H1 (cell line): ENCODE data around the gene STRIP2. TPM values are rescaled to one million over a fixed set of nuclear protein-coding genes. Genes with fewer than 3 reads are reported as not detected.
A peak's percentile ranks its signal among the peaks of the same experiment; 100 is the strongest.

ENCODE experiments used
- CTCF ChIA-PET: fragments of 300-600 bp; sonication (Branson Sonifier 250); formaldehyde crosslinking; loops from one replicate; lab custom pipeline; 2021; ENCODE audit not compliant: partially characterized antibody; lab: Charles Lee
- POLR2A ChIA-PET: fragments of 300-600 bp; sonication (Branson Sonifier 250); formaldehyde crosslinking; loops from one replicate; lab custom pipeline; 2021; ENCODE audit warnings: inconsistent platforms; ENCODE audit not compliant: partially characterized antibody; lab: Charles Lee
- DNase-seq, 2 experiments: peaks; one replicate each; pipeline versions ENCODE4 v3.0.0 to v3.0.0-alpha.2; 2010 to 2022; ENCODE audit warnings: low spot score in 2 of 2, low read depth in 1 of 2, mixed read lengths in 1 of 2
- FAIRE-seq: peaks from 2 replicates; lab custom pipeline; 2011; peaks lifted over from hg19 to GRCh38; lab: Jason Lieb, UNC
- H2AFZ ChIP-seq: 2 replicates; pipeline ENCODE4 v1.8.1; 2012; ENCODE audit warnings: low read length, inconsistent platforms
- H2AK5ac ChIP-seq: 2 replicates; pipeline ENCODE4 v1.6.1; 2013; ENCODE audit warnings: low read depth, low read length
- H2BK120ac ChIP-seq: replicated peaks from 2 replicates; pipeline ENCODE3; 2013; ENCODE audit warnings: low read depth, low read length, inconsistent platforms
- H2BK12ac ChIP-seq: 2 replicates; pipeline ENCODE4 v1.6.1; 2013; ENCODE audit warnings: low read depth, low read length
- H2BK15ac ChIP-seq: 2 replicates; pipeline ENCODE4 v1.6.1; 2013; ENCODE audit warnings: low read length
- H2BK20ac ChIP-seq: 2 replicates; pipeline ENCODE4 v1.6.1; 2013; ENCODE audit warnings: low read length
- H2BK5ac ChIP-seq: 2 replicates; pipeline ENCODE4 v1.6.1; 2013; ENCODE audit warnings: low read depth, low read length
- H3K14ac ChIP-seq: 2 replicates; pipeline ENCODE4 v1.6.1; 2013; ENCODE audit warnings: inconsistent platforms; ENCODE audit not compliant: insufficient read length
- H3K18ac ChIP-seq: 2 replicates; pipeline ENCODE4 v1.6.1; 2013; ENCODE audit warnings: low read length; ENCODE audit errors: extremely low read depth
- H3K23ac ChIP-seq: 2 replicates; pipeline ENCODE4 v1.6.1; 2013; ENCODE audit warnings: inconsistent platforms; ENCODE audit not compliant: insufficient read length
- H3K23me2 ChIP-seq: 2 replicates; pipeline ENCODE4 v1.6.1; 2013; ENCODE audit warnings: low read depth, low read length
- H3K27ac ChIP-seq: 2 replicates; pipeline ENCODE4 v1.6.1; 2011; ENCODE audit warnings: low read depth, low read length, inconsistent platforms
- H3K27me3 ChIP-seq, 4 experiments: replicated peaks in 1 of 4; 1 replicate in 1 of 4; 2 replicates in 3 of 4; pipeline versions ENCODE4 v1.6.1 to v1.8.1; 2011 to 2013; ENCODE audit warnings: low read length in 3 of 4, mild to moderate bottlenecking in 3 of 4, inconsistent platforms in 2 of 4, mixed read lengths in 2 of 4, moderate library complexity in 1 of 4; ENCODE audit not compliant: control insufficient read depth in 3 of 4, insufficient read depth in 3 of 4; ENCODE audit errors: extremely low read depth in 1 of 4
- H3K36me3 ChIP-seq, 4 experiments: 2 replicates each; pipeline versions ENCODE4 v1.6.1 to v1.8.1; 2011 to 2013; ENCODE audit warnings: mild to moderate bottlenecking in 4 of 4, low read length in 3 of 4, moderate library complexity in 2 of 4, control low read depth in 1 of 4, inconsistent platforms in 1 of 4; ENCODE audit not compliant: insufficient read depth in 4 of 4, control insufficient read depth in 2 of 4
- H3K4ac ChIP-seq: replicated peaks from 2 replicates; pipeline ENCODE3; 2013; ENCODE audit warnings: low read length, low read depth, mixed read lengths, inconsistent platforms; ENCODE audit not compliant: insufficient read length
- H3K4me1 ChIP-seq, 4 experiments: replicated peaks in 1 of 4; 1 replicate in 1 of 4; 2 replicates in 3 of 4; pipeline versions ENCODE4 v1.6.1 to v1.8.1; 2011 to 2013; ENCODE audit warnings: low read length in 3 of 4, inconsistent platforms in 2 of 4, mixed read lengths in 1 of 4; ENCODE audit not compliant: insufficient read depth in 4 of 4, control insufficient read depth in 3 of 4
- H3K4me2 ChIP-seq, 2 experiments: 2 replicates each; pipeline versions ENCODE4 v1.6.1 to v1.8.1; 2011 to 2013; ENCODE audit warnings: low read depth in 2 of 2, low read length in 2 of 2, control low read depth in 1 of 2, inconsistent platforms in 1 of 2, mild to moderate bottlenecking in 1 of 2; ENCODE audit not compliant: insufficient read depth in 1 of 2
- H3K4me3 ChIP-seq, 4 experiments: fragments of 200-600, 300-600 bp in 1 of 4; sonication (generic), shearing (Covaris generic), sonication (Bioruptor Twin) in 1 of 4; 2 replicates each; pipeline versions ENCODE4 v1.5.1 to v1.8.1; 2011 to 2016; ENCODE audit warnings: low read length in 4 of 4, low read depth in 3 of 4, control low read depth in 2 of 4, inconsistent platforms in 2 of 4, mild to moderate bottlenecking in 2 of 4, mixed read lengths in 1 of 4, moderate library complexity in 1 of 4; ENCODE audit not compliant: insufficient read depth in 2 of 4; ENCODE audit errors: extremely low read depth in 1 of 4
- H3K56ac ChIP-seq: replicated peaks from 2 replicates; pipeline ENCODE3; 2013; ENCODE audit warnings: low read depth, mild to moderate bottlenecking, mixed read lengths, low read length, inconsistent platforms; ENCODE audit not compliant: insufficient read length
- H3K79me1 ChIP-seq: 2 replicates; pipeline ENCODE4 v1.6.1; 2013; ENCODE audit warnings: low read depth, low read length, control low read depth
- H3K79me2 ChIP-seq, 2 experiments: 2 replicates each; pipeline versions ENCODE4 v1.6.1 to v1.8.1; 2012 to 2013; ENCODE audit warnings: low read length in 2 of 2, mild to moderate bottlenecking in 2 of 2, inconsistent platforms in 1 of 2; ENCODE audit not compliant: insufficient read depth in 2 of 2, control insufficient read depth in 1 of 2
- H3K9ac ChIP-seq, 4 experiments: replicated peaks in 1 of 4; 1 replicate in 1 of 4; 2 replicates in 3 of 4; pipeline versions ENCODE4 v1.6.1 to v1.8.1; 2011 to 2013; ENCODE audit warnings: low read depth in 3 of 4, low read length in 3 of 4, control low read depth in 2 of 4, mild to moderate bottlenecking in 2 of 4, moderate library complexity in 2 of 4, inconsistent platforms in 1 of 4; ENCODE audit errors: extremely low read depth in 1 of 4
- H3K9me3 ChIP-seq, 2 experiments: 2 replicates each; pipeline versions ENCODE4 v1.6.1 to v1.8.1; 2012 to 2013; ENCODE audit warnings: mild to moderate bottlenecking in 2 of 2, moderate library complexity in 2 of 2, control low read depth in 1 of 2, inconsistent platforms in 1 of 2, low read depth in 1 of 2, low read length in 1 of 2, mixed read lengths in 1 of 2; ENCODE audit not compliant: insufficient read depth in 2 of 2
- H4K20me1 ChIP-seq, 2 experiments: replicated peaks in 1 of 2; 2 replicates each; pipeline versions ENCODE3 to v1.8.1; 2011 to 2013; ENCODE audit warnings: inconsistent platforms in 2 of 2, low read length in 2 of 2, mild to moderate bottlenecking in 1 of 2; ENCODE audit not compliant: insufficient read depth in 2 of 2, control insufficient read depth in 1 of 2
- H4K5ac ChIP-seq: 2 replicates; pipeline ENCODE4 v1.6.1; 2013; ENCODE audit warnings: low read length, low read depth, mixed read lengths, inconsistent platforms; ENCODE audit not compliant: insufficient read length
- H4K8ac ChIP-seq: 2 replicates; pipeline ENCODE4 v1.8.0; 2013; ENCODE audit warnings: mild to moderate bottlenecking, moderate library complexity, low read length, inconsistent platforms; ENCODE audit not compliant: insufficient read depth; ENCODE audit errors: extremely low read depth
- H4K91ac ChIP-seq: replicated peaks from 2 replicates; pipeline ENCODE3; 2013; ENCODE audit warnings: low read length, mixed read lengths, inconsistent platforms; ENCODE audit not compliant: insufficient read length
- RNF2 ChIP-seq: fragments of 200-900, 300-1000 bp; sonication (generic); IDR thresholded peaks from 2 replicates; pipeline ENCODE4 v1.7.1; 2016; ENCODE audit warnings: borderline replicate concordance, low read depth, mild to moderate bottlenecking, antibody characterized with exemption, low read length; ENCODE audit not compliant: poor library complexity, severe bottlenecking; ENCODE audit errors: missing control alignments
- WGBS, 2 experiments: shearing (Covaris generic) in 1 of 2; methylation state at CpG; one replicate each; pipeline versions ENCODE4 v1.1.6 to v1.1.7; 2013 to 2015; ENCODE audit warnings: low lambda C conversion rate in 2 of 2, mixed read lengths in 2 of 2, inconsistent platforms in 1 of 2, low coverage in 1 of 2, missing lambda C conversion rate in 1 of 2; ENCODE audit not compliant: insufficient replicate concordance in 2 of 2, insufficient coverage in 1 of 2, insufficient read length in 1 of 2; ENCODE audit errors: extremely low coverage in 1 of 2, missing lambda C conversion rate in 1 of 2; 5-methylcytosine and 5-hydroxymethylcytosine counted together
- polyA plus RNA-seq, 7 experiments: library from polyadenylated mRNA; depleted of rRNA in 3 of 7; stranded (reverse) in 5 of 7; unstranded in 2 of 7; fragments of >200 nt in 5 of 7; fragments of 200-250 nt in 2 of 7; gene quantifications; 1 replicate in 5 of 7; 2 replicates in 1 of 7; 4 replicates in 1 of 7; pipeline versions ENCODE4 v1.2.1 to v1.2.3, GENCODE V29; 2011 to 2013; ENCODE audit warnings: missing spikeins in 2 of 7, mixed read lengths in 2 of 7
- total RNA-seq: library from RNA; stranded (reverse); fragmentation: NEBNext Ultra II Directional; extraction: Animal tissue kit (Norgen Biotek cat#: 25700); gene quantifications from 2 replicates; pipeline ENCODE4 v1.2.1, GENCODE V29; 2021

Gene STRIP2
- total and polyA plus RNA-seq, 2 of the 8 experiments (the other 6 are each of a cell fraction or from before 2014, with no cell fraction given), result 5.3 to 8.2 TPM

GRCh38 chr7:129394982-129395914 is 39.0 kb upstream of the STRIP2 start:
- Histone ChIP-seq H2AFZ (no peak overlapping the region), H2BK20ac (no peak overlapping the region), H2BK120ac (no peak overlapping the region), H3K18ac (0 out of 2 replicates have a peak overlapping the region, but pooled peaks have one; percentile 22), H3K14ac (no peak overlapping the region), H3K36me3 (peaks cover 0 to 9% (median 3%) of the 10 kb centered on the region in 4 experiments; a peak in 4 of 8 replicates), H2BK5ac (peak overlapping the region; percentile 35; the same call in 1 of the 2 replicates), H4K5ac (no peak overlapping the region), H4K91ac (no peak overlapping the region), H4K20me1 (no peaks in the 10 kb centered on the region), H3K4me2 (no peak overlapping the region), H3K9ac (no peak overlapping the region), H3K27ac (no peak overlapping the region), H4K8ac (no peak overlapping the region), H3K4ac (no peak overlapping the region), H3K79me2 (no peaks in the 10 kb centered on the region), H2BK15ac (no peak overlapping the region), H3K23ac (no peak overlapping the region), H3K23me2 (no peaks in the 10 kb centered on the region), H3K79me1 (no peaks in the 10 kb centered on the region), H3K9me3 (no peaks in the 10 kb centered on the region), H3K4me3 (no peak overlapping the region), H3K4me1 (no peaks in the 10 kb centered on the region), H3K56ac (no peak overlapping the region), H2BK12ac (peak overlapping the region; percentile 5; the same call in 1 of the 2 replicates), H3K27me3 (no peaks in the 10 kb centered on the region), H2AK5ac (no peak overlapping the region; the same call in 1 of the 2 replicates)
- no peak for DNase-seq
- POLR2A ChIA-PET, result interaction anchor here (0.6 kb wide), 1 partner anchor 72 kb away, joined by 3 read pairs; no protein-coding TSS in a partner anchor
- no peak for FAIRE-seq
- CTCF ChIA-PET, result interaction anchor here (0.7 to 1.6 kb wide), 4 partner anchors 8 to 75 kb away, joined by 3 to 8 read pairs (median 4); no protein-coding TSS in a partner anchor
- WGBS, 2 experiments, result 85% methylated on average over 4 of the region's 4 CpGs; no CpG with 5 or more reads in 1 of the 2 experiments
- no peak for TF ChIP-seq RNF2
